ENCODE data around the gene GDF2.

The GDF2 gene

GRCh38 chr10:47291682-47292081 is 30.6 kb upstream of the GDF2 start:
- no peak for DNase-seq (ENCODE audit: low spot score)

GRCh38 chr10:47294057-47294456 is 28.2 kb upstream of the GDF2 start:
- no peak for DNase-seq (ENCODE audit: low spot score)

GRCh38 chr10:47294501-47294900 is 27.8 kb upstream of the GDF2 start:
- DNase-seq (ENCODE audit: low spot score): no peak

GRCh38 chr10:47295411-47295810 is 26.8 kb upstream of the GDF2 start:
- DNase-seq (ENCODE audit: low spot score): no peak

GRCh38 chr10:47296156-47296894 is 25.9 kb upstream of the GDF2 start:
- no peak for DNase-seq (ENCODE audit: low spot score)

GRCh38 chr10:47296941-47297340 is 25.3 kb upstream of the GDF2 start:
- no peak for DNase-seq (ENCODE audit: low spot score)

GRCh38 chr10:47297866-47298540 is 24.3 kb upstream of the GDF2 start:
- DNase-seq (ENCODE audit: low spot score): no peak

GRCh38 chr10:47298715-47299114 is 23.5 kb upstream of the GDF2 start:
- DNase-seq (ENCODE audit: low spot score): no peak

GRCh38 chr10:47299611-47300428 is 22.4 kb upstream of the GDF2 start, which contains the start of gene GDF10:
TSS of gene GDF10 (plus strand) at chr10:47300197. CDS start at chr10:47300652, 455 bp downstream.
- DNase-seq (ENCODE audit: low spot score): peak; percentile 39

GRCh38 chr10:47300429-47300931 is 21.8 kb upstream of the GDF2 start:
- DNase-seq (ENCODE audit: low spot score): peak; percentile 30

- no peak for DNase-seq (ENCODE audit: low spot score)
Observed at GRCh38 chr10:47301833-47302232, 20.4 kb upstream of the GDF2 start.

- DNase-seq (ENCODE audit: low spot score): no peak
Observed at GRCh38 chr10:47303105-47303504, 19.1 kb upstream of the GDF2 start.

- DNase-seq (ENCODE audit: low spot score): no peak
Observed at GRCh38 chr10:47303866-47304265, 18.4 kb upstream of the GDF2 start.

GRCh38 chr10:47305566-47305965 is 16.7 kb upstream of the GDF2 start:
- DNase-seq (ENCODE audit: low spot score): no peak

- DNase-seq (ENCODE audit: low spot score): no peak
Observed at GRCh38 chr10:47306387-47307210, 15.7 kb upstream of the GDF2 start.

- DNase-seq (ENCODE audit: low spot score): no peak
Observed at GRCh38 chr10:47307381-47307780, 14.9 kb upstream of the GDF2 start.

GRCh38 chr10:47308775-47309174 is 13.5 kb upstream of the GDF2 start:
- DNase-seq (ENCODE audit: low spot score): no peak

GRCh38 chr10:47309408-47310089 is 12.7 kb upstream of the GDF2 start:
- peak; percentile 25 for DNase-seq (ENCODE audit: low spot score)

GRCh38 chr10:47310090-47310505 is 12.2 kb upstream of the GDF2 start:
- DNase-seq (ENCODE audit: low spot score): no peak

GRCh38 chr10:47311193-47311931 is 10.9 kb upstream of the GDF2 start:
- no peak for DNase-seq (ENCODE audit: low spot score)
